ENCODE measurements around the gene TMEM59L. TPM values are rescaled to one million over a fixed set of nuclear protein-coding genes. Genes with fewer than 3 reads are reported as not detected.

TMEM59L gene
- total and polyA plus RNA-seq, 8 donors, result 0.56 to 8.9 (median 1.2) TPM

DNA sequence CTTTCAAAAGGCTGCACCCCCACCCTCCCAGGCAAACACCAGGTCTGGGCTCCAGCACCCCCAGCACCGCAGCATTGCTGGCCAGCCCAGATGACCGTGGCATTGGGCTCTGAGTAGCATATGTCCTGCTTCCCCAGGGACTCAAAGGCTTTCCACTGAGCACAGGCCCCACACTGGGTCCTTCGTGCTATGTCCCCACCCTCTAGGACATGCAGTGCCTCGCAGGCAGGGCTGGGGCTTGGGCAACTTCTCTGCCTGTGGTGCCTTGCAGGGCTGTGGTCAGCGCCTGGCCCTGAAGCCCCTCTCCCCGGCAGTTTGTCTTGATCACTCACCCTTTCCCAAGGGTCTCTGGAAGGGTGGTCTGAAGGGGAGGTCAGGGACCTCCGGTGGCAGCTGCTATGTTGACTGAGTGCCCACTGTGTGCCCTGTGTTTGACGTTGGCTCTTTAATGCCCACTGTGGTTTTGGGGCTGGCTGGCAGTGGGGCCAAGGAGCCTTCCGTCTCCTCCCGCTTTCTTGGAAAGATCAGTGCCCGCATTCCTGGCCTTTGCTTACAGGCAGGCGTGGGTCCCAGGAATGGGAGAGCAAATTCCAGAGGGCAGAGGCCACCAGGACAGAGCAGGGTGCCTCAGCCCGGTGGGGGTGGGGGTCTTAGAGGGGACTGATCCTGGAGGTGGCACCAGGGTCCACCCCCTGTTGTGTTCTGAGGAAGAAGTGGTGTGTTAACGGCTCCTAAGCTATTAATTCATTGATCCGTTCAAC lies 50.5 kb downstream of the TMEM59L start:
- ATAC-seq (no peak), DNase-seq (peak in 1 of 6 donors; percentile 51), FAIRE-seq (no peak)
- Histone ChIP-seq H3K27ac (no peak overlapping the region), H3K9me3 (no peaks in the 10 kb centered on the region), H3K4me1 (no peaks in the 10 kb centered on the region), H3K4me3 (no peak overlapping the region), H3K27me3 (no peaks in the 10 kb centered on the region), H3K36me3 (peaks cover 0 to 6% (median 0%) of the 10 kb centered on the region in 3 donors)
- intact Hi-C loops (cut with DNase I), result no loop called here
- WGBS, 2 donors, result 83% methylated on average over 15 of the region's 15 CpGs
- no peak for TF ChIP-seq CTCF (IDR thresholded peaks at IDR 0.05)

GRCh38 chr19:18663940-18664530 lies 51.4 kb downstream of the TMEM59L start:
- DNase-seq, result no peak
- Histone ChIP-seq H3K27me3 (no peaks in the 10 kb centered on the region), H3K27ac (no peak overlapping the region), H3K4me3 (no peak overlapping the region), H3K36me3 (peaks cover 0 to 15% (median 7%) of the 10 kb centered on the region in 3 donors), H3K4me1 (no peaks in the 10 kb centered on the region), H3K9me3 (no peaks in the 10 kb centered on the region)
- TF ChIP-seq CTCF (IDR thresholded peaks at IDR 0.05), result no peak
- ATAC-seq, result no peak
- FAIRE-seq, result no peak
- intact Hi-C loops (cut with DNase I), result no loop called here
- 82 to 86% methylated on average over 14 of the region's 14 CpGs for WGBS, 2 donors

DNA sequence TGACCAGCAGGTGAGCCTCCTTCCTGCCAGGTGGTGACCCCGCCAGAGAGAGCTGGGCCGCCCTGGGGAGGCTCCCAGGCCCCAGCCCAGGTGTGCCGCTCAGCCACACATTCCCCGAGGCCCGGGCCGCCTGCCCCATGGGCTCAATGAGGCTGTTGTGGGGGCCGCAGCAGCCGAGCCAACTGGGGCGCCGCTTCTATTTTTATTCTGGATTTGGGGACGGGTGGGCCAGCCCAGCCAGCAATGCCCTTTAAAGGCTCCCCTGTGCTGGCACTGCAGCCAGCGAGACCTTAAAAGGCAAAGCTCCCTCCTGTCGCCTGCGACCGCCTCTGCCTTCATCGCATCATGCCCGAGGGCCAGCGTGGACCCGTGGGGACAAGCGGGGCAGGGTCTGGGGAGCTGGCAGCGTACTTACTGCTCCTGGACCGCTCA lies 53.1 kb downstream of the TMEM59L start:
- no peak overlapping the region for H3K27ac ChIP-seq
- no peak for TF ChIP-seq CTCF (IDR thresholded peaks at IDR 0.05)
- no peaks in the 10 kb centered on the region for H3K9me3 ChIP-seq
- H3K27me3 ChIP-seq, result no peaks in the 10 kb centered on the region
- peaks cover 0 to 19% (median 7%) of the 10 kb centered on the region in 3 donors for H3K36me3 ChIP-seq
- WGBS, 2 donors, result 92% methylated on average over 18 to 22 of the region's 22 CpGs
- DNase-seq, result no peak
- ATAC-seq, result no peak
- no peak for FAIRE-seq
- H3K4me1 ChIP-seq, result no peaks in the 10 kb centered on the region
- H3K4me3 ChIP-seq, result no peak overlapping the region
- intact Hi-C loops (cut with DNase I), result no loop called here

DNA sequence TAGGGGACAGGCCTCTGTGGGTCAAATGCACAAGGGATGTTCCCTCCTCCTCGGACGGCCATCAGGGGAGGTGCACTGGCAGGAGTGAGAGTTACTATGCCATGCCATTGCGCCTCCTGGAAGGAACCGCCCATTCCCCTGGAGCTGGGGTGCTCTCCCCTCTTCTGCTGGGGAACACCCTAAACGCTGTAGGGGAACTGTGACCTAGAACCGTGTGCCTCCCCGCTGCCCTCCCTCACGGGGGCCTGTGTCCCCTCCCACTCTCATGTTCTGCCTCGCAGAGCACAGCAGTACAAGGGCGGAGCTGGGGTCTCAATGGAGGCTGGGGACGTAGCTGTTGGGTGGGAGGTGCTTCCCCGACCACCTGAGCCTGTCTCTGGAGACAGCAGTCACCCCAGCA lies 53.6 kb downstream of the TMEM59L start:
- no peak for TF ChIP-seq CTCF (IDR thresholded peaks at IDR 0.05)
- intact Hi-C loops (cut with DNase I), result no loop called here
- no peak overlapping the region for H3K27ac ChIP-seq
- no peaks in the 10 kb centered on the region for H3K4me1 ChIP-seq
- H3K27me3 ChIP-seq, result no peaks in the 10 kb centered on the region
- FAIRE-seq (no peak), DNase-seq (no peak), ATAC-seq (no peak)
- H3K36me3 ChIP-seq, result peaks cover 0 to 19% (median 7%) of the 10 kb centered on the region in 3 donors
- H3K4me3 ChIP-seq, result no peak overlapping the region
- WGBS, 2 donors, result 86 to 87% methylated on average over 12 of the region's 12 CpGs
- H3K9me3 ChIP-seq, result no peaks in the 10 kb centered on the region

GRCh38 chr19:18666784-18667183 lies 54.1 kb downstream of the TMEM59L start:
- intact Hi-C loops (cut with DNase I), result no loop called here

More at GRCh38 chr19:18666784-18667183, 54.1 kb downstream of the TMEM59L start:
- ATAC-seq (no peak), DNase-seq (peak in 1 of 6 donors; percentile 51), FAIRE-seq (no peak)
- no peak for TF ChIP-seq CTCF (IDR thresholded peaks at IDR 0.05)
- Histone ChIP-seq H3K27me3 (no peaks in the 10 kb centered on the region), H3K27ac (no peak overlapping the region), H3K9me3 (no peaks in the 10 kb centered on the region), H3K36me3 (peaks cover 0 to 19% (median 7%) of the 10 kb centered on the region in 3 donors), H3K4me3 (no peak overlapping the region), H3K4me1 (no peaks in the 10 kb centered on the region)
- WGBS, 2 donors, result 91 to 97% methylated on average over 5 of the region's 5 CpGs

All from pancreas (tissue), 10 donors.